NCI-H1417 treated with DMSO at 0.1 percent for 48 hours (cell line): ENCODE measurements around the gene FNBP1L.

Source experiments
- DNase-seq: peaks from one replicate; lab custom pipeline; 2025; lab: John Stamatoyannopoulos, UW

FNBP1L gene

DNA sequence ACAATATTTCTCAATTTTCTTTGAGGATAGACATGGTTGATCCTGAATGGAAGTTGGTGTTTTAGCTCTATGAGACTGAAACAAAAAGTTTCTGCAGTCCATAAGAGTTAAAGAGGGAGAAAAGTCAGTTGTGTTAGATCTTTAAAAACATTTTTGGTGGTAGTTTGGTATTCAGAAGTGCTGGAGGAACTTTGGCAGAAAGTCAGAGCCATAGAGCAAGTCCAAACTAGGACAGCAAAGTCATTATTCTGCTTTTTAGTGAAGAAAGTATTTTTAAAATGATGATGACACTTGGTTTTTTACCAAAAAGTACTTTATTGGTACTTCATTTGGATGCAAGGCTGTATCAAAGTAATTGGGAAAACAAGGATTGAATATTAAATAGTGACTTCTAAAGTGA lies 41.8 kb downstream of the FNBP1L start:
- no peak for DNase-seq

DNA sequence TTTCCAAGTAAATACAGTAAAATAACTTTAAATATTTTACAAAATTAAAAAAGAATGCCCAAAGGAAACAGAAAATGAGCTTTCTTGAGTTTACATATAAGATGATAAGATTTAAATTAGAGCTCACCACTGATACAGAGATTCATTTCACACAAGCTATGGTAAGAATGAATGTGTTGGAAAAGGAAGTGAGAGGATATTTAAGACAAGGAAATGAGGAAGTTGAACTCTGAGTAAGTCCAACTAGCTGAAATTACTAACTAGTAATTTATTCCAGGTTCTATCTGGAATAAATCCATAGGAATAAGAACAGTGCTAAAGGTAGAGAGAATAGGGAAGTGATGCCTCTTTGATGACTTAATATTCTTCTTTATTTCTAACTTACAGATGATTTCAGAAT lies 42.4 kb downstream of the FNBP1L start:
- no peak for DNase-seq

DNA sequence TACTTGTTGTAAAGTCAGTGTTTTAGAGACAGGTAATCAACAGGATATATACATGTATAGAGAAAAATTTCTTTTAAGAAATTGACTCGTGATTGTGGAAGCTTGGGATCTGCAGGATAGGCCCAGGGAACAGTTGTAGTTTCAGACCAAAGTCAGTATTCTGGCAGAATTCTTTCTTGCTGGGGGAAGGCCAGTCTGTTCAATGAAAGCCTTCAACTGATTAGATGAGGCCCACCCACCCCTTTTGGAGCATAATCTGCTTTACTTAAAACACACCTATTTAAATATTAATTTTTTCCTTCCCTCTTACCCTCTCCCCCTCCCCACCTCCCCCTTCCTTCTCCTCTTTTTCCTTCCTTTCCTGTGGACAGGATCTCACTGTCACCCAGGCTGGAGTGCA lies 48.0 kb downstream of the FNBP1L start:
- no peak for DNase-seq

DNA sequence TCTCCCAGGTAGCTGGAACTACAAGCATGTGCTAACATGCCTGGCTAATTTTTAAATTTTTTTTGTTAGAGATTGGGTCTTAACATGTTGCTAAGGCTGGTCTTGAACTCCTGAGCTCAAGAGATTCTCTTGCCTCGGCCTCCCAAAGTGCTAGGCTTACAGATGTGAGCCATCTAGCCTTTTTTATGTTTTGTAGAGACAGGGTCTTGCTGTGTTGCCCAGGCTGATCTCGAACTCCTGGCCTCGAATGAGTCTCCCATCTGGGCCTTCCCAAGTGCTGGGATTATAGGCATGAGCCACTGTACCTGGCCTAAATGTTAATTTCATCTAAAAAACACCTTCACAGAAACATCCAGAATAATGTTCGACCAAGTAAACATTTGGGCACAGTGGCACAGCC lies 48.6 kb downstream of the FNBP1L start:
- no peak for DNase-seq

DNA sequence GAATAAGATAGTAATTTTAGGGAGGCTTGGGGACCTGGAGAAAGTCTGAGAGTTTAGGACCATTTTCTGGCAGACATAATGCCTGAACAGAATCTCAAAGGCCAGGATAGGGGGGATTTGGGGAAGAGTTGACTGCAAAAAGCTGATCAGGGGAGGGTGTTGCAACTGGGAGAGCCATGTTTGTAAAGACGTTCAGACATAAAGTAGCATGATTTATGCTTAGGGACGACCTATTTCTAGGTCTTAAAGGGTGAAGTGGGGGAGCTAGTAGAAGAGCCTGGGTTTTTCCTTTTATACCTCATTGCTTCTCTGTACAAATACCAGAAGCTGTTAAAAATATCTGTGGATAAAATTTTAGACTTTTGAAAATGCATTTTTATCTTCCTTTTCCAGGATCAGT lies 51.2 kb downstream of the FNBP1L start:
- DNase-seq = no peak

DNA sequence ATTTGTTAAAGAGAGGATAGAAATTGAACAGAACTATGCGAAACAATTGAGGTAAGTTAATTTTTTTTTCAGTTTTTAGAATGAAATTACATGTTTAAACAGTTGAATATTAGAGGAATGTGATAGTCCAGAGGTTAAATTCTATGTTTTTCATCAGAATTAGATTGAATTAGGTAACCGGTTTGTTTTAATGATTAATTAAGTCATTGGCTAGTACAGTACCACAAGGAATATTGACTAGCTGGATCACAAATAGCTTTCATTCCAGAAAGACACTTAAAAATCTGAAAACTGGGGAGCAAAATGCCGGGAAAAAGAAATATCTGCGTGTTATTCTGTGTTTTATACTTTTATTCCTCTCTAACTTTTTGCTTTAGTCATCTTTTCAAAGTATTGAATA lies 51.6 kb downstream of the FNBP1L start:
- DNase-seq = no peak

DNA sequence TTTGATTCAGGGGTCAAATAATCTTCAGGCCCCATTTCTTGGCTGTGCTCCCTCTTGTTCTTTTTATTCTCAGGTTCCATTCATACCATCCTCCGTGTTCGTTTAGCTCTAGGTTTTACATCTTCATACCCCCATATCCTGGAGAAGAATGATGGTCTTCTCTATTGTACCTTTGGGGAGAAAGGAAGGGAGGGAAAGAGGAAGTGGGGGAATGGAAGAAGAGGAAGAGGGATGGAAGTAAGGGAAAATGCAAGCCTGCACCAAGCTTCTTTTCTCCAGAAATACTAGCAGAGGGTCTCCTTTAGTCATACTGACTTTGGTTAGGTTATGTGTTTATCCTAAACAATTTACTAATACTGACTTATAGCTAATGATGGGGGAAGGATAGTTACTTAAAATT lies 52.4 kb downstream of the FNBP1L start:
- DNase-seq = no peak

DNA sequence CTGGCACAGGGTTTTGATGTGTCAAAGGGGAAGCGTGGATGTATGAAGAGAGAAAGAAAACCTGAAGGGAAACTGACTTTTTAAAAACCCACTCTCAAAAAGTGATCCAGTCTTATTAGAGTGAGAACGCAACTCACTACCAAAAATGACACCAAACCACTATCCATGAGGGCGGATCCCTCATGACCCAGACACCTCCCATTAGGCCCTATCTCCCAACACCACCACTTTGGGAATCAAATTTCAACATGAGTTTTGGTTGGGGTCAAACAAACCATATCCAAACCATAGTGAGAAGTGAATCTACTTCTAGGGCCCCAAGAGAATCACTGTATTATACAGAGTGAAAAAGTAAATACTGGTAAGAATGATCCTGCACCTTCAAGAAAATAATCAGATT lies 53.5 kb downstream of the FNBP1L start:
- DNase-seq = no peak

DNA sequence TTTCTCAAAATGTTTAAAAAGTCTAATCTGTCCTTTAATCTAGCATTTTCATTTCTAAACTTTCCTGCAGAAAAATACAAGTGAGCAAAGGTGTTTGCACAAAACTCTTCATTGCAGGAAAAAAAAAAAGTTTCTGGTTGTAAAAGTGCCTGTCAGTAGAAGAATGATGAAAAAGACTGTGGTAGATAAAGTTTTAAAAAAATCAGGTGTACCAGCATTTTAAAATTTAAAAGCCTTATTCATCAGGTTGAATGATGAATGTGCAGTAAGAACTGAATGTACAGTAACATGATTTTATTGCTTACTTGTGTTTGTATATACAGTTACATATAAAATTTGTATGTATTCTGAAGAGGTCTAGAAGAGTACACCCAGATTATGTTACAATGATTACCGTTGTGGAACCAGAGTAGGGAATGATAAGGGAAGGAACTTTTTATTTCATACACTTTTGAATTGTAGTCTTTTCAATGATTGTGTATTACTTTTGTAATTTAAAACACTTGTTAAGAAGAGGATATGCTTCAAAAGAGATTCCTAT lies 54.0 kb downstream of the FNBP1L start:
- no peak for DNase-seq

DNA sequence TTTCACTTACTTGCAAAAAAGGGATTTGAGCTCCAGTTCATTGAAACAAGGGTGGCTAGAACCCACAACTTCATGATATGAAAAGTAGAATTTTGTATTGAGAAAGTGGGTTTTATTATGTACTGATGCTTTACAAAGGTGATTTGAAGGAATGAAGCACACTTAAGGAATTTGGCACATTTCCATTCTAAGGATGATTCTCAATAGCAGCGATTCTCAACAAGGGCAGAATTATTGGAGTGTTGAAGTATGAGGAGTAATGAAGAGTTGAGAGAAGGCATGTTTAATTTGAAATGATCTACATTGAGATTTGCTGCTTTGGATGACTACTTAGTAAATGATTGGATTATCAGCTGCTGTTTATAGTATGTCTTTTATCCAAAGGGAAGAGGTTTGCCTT lies 54.7 kb downstream of the FNBP1L start:
- no peak for DNase-seq

DNA sequence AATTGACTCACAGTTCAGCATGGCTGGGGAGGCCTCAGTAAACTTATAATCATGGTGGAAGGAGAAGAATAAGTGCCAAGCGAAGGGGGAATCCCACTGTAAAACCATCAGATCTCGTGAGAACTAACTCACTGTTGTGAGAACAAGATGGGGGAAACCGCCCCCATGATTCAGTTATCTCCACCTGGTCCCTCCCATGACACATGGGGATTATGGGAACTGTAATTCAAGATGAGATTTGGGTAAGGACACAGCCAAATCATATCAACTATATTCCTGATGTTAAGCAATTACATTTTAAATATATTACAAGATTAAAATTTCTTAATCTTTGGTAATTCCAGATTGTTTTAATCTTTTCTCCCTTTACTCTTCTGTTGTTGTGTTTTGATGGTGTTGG lies 55.2 kb downstream of the FNBP1L start:
- DNase-seq = no peak

DNA sequence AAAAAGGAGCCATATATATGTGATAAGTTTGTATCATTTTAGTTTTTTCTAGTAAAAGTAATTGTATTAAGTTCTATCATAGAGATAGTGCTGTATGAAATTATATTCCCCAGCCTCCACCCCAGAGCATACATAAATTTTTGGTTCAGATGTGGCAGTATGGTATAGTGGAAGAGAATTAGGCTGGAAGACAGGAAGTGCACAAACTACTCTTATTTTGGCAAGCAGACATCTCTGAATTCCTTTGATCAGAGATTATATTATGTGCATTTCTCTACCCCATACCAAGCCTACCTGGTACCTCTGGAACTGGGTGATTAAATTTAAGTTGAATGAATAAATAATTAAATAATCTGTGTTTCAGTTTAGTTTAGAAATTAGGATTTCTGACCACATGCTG lies 55.9 kb downstream of the FNBP1L start:
- DNase-seq = no peak

DNA sequence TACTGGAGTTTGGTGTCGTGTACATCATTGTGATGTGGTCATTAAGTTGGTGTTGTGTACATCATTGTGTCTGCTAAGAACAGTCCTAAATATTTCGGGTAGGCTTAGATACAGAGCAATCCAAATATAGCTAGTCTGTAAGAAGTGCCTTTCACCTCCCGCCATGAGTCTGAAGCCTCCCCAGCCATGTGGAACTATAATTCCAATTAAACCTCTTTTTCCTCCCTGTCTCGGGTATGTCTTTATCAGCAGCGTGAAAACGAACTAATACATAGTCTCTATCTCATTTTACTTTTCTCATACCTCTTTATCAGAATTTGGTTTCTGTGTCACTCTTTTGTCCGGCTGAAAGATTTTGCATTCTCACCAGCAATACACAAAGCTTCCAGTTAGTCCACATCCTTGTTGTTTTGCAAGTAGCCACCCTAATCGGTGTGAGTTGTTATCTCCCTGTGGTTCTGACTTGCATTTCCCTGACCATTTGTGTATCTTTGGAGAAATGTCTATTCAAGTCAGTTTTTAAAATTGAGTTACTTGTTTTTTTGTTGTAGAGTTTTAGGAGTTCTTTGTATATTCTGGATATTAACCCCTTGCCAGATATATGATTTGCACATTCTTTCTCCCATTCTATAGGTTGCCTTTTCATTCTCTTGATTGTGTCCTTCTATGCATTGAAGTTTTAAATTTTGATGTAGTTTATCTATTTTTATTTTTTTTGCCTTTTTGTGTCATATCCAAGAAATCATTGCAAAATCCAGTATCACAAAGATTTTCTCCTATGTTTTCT lies 56.5 kb downstream of the FNBP1L start:
- no peak for DNase-seq

DNA sequence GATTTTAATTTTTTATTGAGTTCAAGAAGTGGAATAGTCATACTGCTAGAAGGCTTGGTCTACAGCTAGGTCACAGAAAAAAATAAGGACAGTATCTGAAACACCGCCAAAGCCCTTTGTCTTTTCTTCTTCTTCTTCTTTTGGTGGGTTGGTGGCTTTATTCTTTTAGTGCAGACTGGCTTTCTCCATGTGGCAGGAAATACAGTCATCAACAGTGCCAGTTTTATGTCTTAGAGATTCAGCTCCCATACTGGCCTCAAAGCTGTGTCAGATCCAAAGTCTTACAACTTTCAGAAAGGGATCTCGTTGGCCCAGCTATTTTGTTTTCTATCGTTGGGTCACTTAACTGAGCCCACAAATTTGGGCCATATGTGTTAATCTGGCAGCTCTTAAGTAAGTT lies 58.2 kb downstream of the FNBP1L start:
- DNase-seq = no peak

DNA sequence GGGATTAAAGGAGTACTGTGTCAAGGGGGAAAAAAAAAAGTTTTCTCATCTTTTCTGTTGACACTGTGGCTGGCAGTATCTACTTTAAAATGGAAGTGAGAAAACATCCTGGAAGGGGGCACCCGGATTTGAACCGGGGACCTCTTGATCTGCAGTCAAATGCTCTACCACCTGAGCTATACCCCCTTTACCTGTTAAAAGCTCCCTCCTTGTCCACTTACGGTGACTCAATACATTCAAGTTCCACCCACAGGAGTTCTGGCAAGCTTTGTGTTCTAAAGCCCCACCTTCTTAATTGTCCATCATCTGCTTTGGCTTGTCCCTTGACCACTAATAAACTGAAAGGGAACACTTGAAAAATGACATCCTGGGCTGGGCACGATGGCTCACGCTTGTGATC lies 68.2 kb downstream of the FNBP1L start:
- no peak for DNase-seq

DNA sequence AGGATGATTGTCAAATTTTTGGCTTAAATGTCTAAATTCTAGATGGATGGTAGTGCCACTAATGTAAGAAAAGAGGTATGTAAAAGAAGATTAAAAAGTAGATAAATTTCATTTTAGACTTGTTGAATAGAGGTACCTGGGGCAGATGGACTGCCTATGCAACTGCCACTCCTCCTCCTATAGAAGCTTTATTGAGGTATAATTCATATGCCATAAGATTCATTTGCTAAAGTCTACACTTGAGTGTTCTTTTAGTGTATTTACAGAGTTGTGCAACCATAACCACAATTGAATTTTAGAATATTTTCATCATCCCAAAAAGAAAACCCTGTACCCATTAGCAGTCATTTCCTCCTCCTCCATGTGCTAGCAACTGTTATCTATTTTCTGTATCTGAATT lies 70.6 kb downstream of the FNBP1L start:
- DNase-seq = no peak

DNA sequence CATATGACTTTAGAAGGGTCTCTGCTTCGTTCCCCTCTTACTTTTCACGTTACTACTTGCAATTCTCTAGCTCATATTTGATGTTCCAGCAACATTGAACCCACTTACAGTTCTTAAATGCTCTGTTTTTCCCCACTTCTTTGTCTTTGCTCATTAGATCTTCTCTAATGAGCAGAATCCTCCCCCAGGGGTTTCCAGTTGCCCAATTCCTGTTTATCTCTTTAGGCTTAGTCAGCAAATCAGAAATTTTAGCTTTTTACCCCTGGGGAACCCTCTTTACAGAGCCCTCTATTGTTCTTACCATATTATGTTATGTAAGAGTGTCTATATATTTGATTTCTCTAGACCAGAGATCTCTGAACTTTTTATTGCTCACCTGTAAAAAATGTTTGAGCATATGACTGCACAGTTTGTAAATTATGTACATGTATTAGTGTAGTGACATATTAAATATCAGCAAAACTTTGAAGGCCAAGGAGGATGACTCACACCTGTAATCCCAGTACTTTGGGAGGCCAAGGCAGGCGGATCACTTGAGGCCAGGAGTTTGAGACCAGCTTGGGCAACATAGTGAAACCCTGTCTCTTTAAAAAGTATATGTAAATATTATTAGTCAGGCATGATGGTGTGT lies 71.4 kb downstream of the FNBP1L start:
- no peak for DNase-seq

DNA sequence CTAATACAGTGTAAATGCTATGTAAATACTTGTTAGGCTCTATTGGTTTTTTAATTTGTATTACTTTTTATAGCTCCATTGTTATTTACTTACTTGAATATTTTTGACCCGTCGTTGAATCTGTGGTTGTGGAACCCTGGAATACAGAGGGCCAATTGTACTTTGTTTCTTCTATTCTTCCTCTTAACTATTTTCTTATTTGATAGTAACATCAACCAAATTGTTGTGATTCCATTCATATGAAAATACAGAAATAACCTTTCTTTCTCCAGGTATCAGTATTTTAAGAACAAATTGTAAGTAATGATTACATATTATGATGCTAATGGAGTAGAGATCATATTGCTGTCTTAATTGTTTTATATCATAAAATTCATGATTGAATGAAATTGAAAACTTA lies 73.7 kb downstream of the FNBP1L start:
- DNase-seq = no peak

DNA sequence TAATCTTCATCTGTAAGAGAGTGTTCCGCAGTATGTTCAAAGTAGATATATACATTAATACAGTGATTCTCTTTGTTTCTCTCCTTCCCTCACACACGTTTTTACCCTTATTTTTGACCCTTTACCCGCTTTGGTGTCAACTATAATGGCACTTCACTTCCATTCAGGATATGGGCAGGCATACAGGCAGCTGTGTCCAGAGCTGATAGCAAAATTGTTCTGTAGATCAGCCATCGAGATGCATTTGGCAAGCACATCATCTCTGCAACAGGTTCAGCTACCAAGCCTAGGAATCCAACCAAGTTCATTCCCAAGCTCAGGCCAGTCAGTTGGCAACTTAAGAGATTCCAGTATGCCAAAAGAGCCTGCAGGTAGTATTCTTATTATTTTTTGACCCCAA lies 74.8 kb downstream of the FNBP1L start:
- DNase-seq = no peak

DNA sequence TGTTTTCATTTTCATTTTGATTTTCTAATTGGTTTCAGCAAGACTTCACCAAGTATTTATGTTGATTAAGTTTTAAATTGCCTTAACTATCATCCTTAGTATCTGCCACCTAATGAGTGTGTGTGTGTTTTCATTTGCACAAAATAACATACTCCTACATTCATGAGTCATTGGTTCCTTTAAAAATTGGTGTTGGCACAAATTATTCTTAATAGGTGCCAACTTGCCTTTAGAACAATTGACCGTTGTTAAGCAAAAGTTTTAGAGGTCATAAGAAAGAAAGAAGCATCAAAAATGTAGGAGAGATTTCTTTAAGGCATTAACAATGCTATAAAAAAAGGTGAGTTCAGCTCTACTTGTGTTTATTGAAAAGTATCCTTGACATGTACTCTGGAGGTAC lies 77.5 kb downstream of the FNBP1L start:
- DNase-seq = no peak

DNA sequence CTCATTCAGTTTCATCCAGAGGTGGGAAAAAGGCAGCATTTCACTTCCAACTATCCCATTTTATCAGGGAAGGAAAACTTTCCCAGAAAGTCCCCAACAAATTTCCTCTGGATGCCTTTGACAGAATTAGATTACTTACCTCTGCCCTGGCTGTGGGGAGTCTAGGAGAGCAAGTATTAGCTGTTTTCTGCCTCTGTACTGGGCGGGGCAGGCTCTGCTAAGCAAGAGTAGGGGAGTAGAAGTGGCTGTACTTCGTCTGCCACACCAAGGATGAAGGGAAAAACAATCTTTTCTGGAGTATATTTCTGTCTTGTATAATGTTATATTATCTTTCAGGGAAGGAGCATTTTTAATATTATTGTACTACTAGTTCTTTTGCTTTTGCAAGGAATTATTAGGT lies 78.5 kb downstream of the FNBP1L start:
- DNase-seq = no peak

DNA sequence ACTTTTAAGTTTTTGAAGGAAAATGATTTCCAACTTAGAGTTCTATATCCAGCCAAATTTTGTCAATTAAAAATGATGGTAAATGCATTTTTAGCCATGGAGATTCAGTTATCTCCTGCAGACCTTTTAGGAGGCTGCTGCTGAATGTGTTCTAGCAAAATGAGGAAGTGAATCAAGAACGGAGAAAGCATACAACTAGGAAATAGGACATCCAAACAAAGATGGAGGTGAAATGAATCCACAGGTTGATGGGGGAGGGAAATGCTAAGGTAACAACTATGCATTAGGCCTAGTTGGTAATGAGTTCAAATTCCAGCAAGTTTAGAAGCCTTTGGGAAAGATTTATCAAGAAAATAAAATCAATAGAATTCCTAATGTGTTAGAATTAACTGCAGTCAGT lies 80.5 kb downstream of the FNBP1L start:
- no peak for DNase-seq

DNA sequence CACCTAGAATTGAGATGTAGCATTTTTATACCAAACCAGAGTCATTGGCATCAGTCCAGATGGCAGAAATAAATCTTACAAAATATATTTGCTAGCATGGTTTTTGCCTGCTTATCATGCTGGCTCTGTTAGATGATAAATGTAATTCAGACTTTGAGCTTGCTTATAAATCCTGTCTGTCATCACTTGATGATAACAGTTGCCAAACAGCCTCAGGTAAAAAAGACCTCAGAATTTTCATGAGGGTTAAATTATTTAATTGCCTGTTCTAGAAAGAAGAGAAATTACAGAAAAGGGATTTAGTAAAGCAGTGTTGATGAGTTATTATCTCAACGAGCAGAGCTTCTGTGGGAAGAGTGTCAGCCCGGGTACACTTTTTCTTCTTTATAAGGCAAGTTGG lies 83.3 kb downstream of the FNBP1L start:
- DNase-seq = no peak
